H9 (cell line): ENCODE measurements around the gene CORT. TPM values are rescaled to one million over a fixed set of nuclear protein-coding genes. Genes with fewer than 3 reads are reported as not detected.
"Not testable (repeated sequence)": the region's sequence is repeated elsewhere in the genome, so short reads cannot be mapped to it uniquely, and the experiment has no call there.

Experiments
- DNase-seq: peaks from one replicate; pipeline ENCODE4 v3.0.0-alpha.2; 2017
- H2AFZ ChIP-seq: one replicate; pipeline ENCODE4 v1.6.1; 2013; ENCODE audit warnings: mild to moderate bottlenecking, low read length, control low read depth, moderate library complexity
- H2AK5ac ChIP-seq: 2 replicates; pipeline ENCODE4 v1.6.1; 2013; ENCODE audit warnings: low read length, control low read depth, mixed read lengths; ENCODE audit not compliant: insufficient read length
- H2BK120ac ChIP-seq: one replicate; pipeline ENCODE4 v1.6.1; 2013; ENCODE audit warnings: low read depth, mild to moderate bottlenecking, low read length, control low read depth, inconsistent platforms; ENCODE audit not compliant: poor library complexity, severe bottlenecking
- H2BK12ac ChIP-seq: 2 replicates; pipeline ENCODE4 v1.6.1; 2013; ENCODE audit warnings: low read length, control low read depth, mixed read lengths, low read depth; ENCODE audit not compliant: insufficient read length
- H2BK15ac ChIP-seq: 2 replicates; pipeline ENCODE4 v1.6.1; 2013; ENCODE audit warnings: low read depth, low read length, control low read depth
- H2BK20ac ChIP-seq: one replicate; pipeline ENCODE4 v1.6.1; 2013; ENCODE audit warnings: low read depth, mild to moderate bottlenecking, low read length, control low read depth, inconsistent platforms; ENCODE audit not compliant: poor library complexity, severe bottlenecking
- H2BK5ac ChIP-seq: 2 replicates; pipeline ENCODE4 v1.6.1; 2013; ENCODE audit warnings: low read length, control low read depth, mixed read lengths; ENCODE audit not compliant: insufficient read length
- H3K14ac ChIP-seq: 2 replicates; pipeline ENCODE4 v1.6.1; 2013; ENCODE audit warnings: low read length, control low read depth; ENCODE audit not compliant: insufficient read depth
- H3K18ac ChIP-seq: 2 replicates; pipeline ENCODE4 v1.6.1; 2013; ENCODE audit warnings: low read depth, mild to moderate bottlenecking, mixed read lengths, low read length, control low read depth; ENCODE audit not compliant: insufficient read length
- H3K23ac ChIP-seq: 2 replicates; pipeline ENCODE4 v1.6.1; 2013; ENCODE audit warnings: low read length, control low read depth, mixed read lengths, low read depth; ENCODE audit not compliant: insufficient read length
- H3K23me2 ChIP-seq: 2 replicates; pipeline ENCODE4 v1.6.1; 2013; ENCODE audit warnings: low read depth, mild to moderate bottlenecking, mixed read lengths, low read length, control low read depth; ENCODE audit not compliant: insufficient read length, poor library complexity, severe bottlenecking
- H3K27ac ChIP-seq: 2 replicates; pipeline ENCODE4 v1.5.1; 2013; ENCODE audit warnings: low read length, control low read depth, mixed read lengths, low read depth; ENCODE audit not compliant: insufficient read length
- H3K27me3 ChIP-seq: 2 replicates; pipeline ENCODE4 v1.6.1; 2013; ENCODE audit warnings: low read length, control low read depth, inconsistent platforms; ENCODE audit not compliant: insufficient read depth
- H3K4ac ChIP-seq: 2 replicates; pipeline ENCODE4 v1.6.1; 2013; ENCODE audit warnings: low read depth, mild to moderate bottlenecking, control low read depth, inconsistent platforms, low read length, moderate library complexity
- H3K4me1 ChIP-seq: 2 replicates; pipeline ENCODE4 v1.6.1; 2013; ENCODE audit warnings: low read length, control low read depth, inconsistent platforms; ENCODE audit not compliant: insufficient read depth
- H3K4me2 ChIP-seq: 2 replicates; pipeline ENCODE4 v1.6.1; 2013; ENCODE audit warnings: low read length, control low read depth, mixed read lengths; ENCODE audit not compliant: insufficient read length, insufficient read depth
- H3K56ac ChIP-seq: 2 replicates; pipeline ENCODE4 v1.6.1; 2013; ENCODE audit warnings: low read depth, mild to moderate bottlenecking, mixed read lengths, low read length, control low read depth; ENCODE audit not compliant: insufficient read length
- H3K79me1 ChIP-seq: 2 replicates; pipeline ENCODE4 v1.6.1; 2013; ENCODE audit warnings: low read depth, mild to moderate bottlenecking, moderate library complexity, low read length, control low read depth, inconsistent platforms; ENCODE audit not compliant: insufficient read depth, poor library complexity, severe bottlenecking
- H3K79me2 ChIP-seq: 2 replicates; pipeline ENCODE4 v1.6.1; 2013; ENCODE audit warnings: low read length, control low read depth, inconsistent platforms; ENCODE audit not compliant: insufficient read depth
- H3K9ac ChIP-seq: 2 replicates; pipeline ENCODE4 v1.6.1; 2013; ENCODE audit warnings: low read length, control low read depth, mixed read lengths; ENCODE audit not compliant: insufficient read length; ENCODE audit errors: extremely low read depth
- H3K9me3 ChIP-seq: one replicate; pipeline ENCODE4 v1.6.1; 2013; ENCODE audit warnings: low read depth, low read length, inconsistent platforms; ENCODE audit not compliant: control insufficient read depth
- H3T11ph ChIP-seq: one replicate; pipeline ENCODE4 v1.6.1; 2013; ENCODE audit warnings: mild to moderate bottlenecking, low read length, control low read depth, inconsistent platforms
- H4K20me1 ChIP-seq: one replicate; pipeline ENCODE4 v1.6.1; 2013; ENCODE audit not compliant: control insufficient read depth, insufficient read length, insufficient read depth
- H4K5ac ChIP-seq: 2 replicates; pipeline ENCODE4 v1.6.1; 2013; ENCODE audit warnings: low read depth, mild to moderate bottlenecking, mixed read lengths, low read length, control low read depth; ENCODE audit not compliant: insufficient read length
- H4K8ac ChIP-seq: replicated peaks from 2 replicates; pipeline ENCODE4 v1.6.1; 2013; ENCODE audit warnings: low read length, control low read depth, mixed read lengths, low read depth; ENCODE audit not compliant: insufficient read length
- H4K91ac ChIP-seq: 2 replicates; pipeline ENCODE4 v1.6.1; 2013; ENCODE audit warnings: low read depth, mild to moderate bottlenecking, moderate library complexity, mixed read lengths, low read length, control low read depth; ENCODE audit not compliant: insufficient read length
- H3K27ac Mint-ChIP-seq, 3 experiments: 2 replicates in 2 of 3; 3 replicates in 1 of 3; pipeline ENCODE4 v1.8.0; 2020 to 2021; ENCODE audit warnings: mixed read lengths in 3 of 3, mild to moderate bottlenecking in 1 of 3, moderate library complexity in 1 of 3
- H3K27me3 Mint-ChIP-seq: 2 replicates; pipeline ENCODE4 v1.8.0; 2021; ENCODE audit warnings: low read depth, mild to moderate bottlenecking, moderate library complexity, mixed read lengths
- H3K36me3 Mint-ChIP-seq, 3 experiments: 2 replicates in 2 of 3; 3 replicates in 1 of 3; pipeline ENCODE4 v1.8.0; 2020 to 2021; ENCODE audit warnings: low read depth in 3 of 3, mixed read lengths in 3 of 3; ENCODE audit not compliant: insufficient read depth in 1 of 3
- H3K4me1 Mint-ChIP-seq, 2 experiments: 2 replicates each; pipeline ENCODE4 v1.8.0; 2020; ENCODE audit warnings: mixed read lengths in 2 of 2
- H3K4me3 Mint-ChIP-seq, 2 experiments: 2 replicates in 1 of 2; 3 replicates in 1 of 2; pipeline ENCODE4 v1.8.0; 2020 to 2021; ENCODE audit warnings: mild to moderate bottlenecking in 2 of 2, mixed read lengths in 2 of 2, moderate library complexity in 1 of 2
- H3K9me3 Mint-ChIP-seq, 2 experiments: 2 replicates in 1 of 2; 3 replicates in 1 of 2; pipeline ENCODE4 v1.8.0; 2020; ENCODE audit warnings: mild to moderate bottlenecking in 2 of 2, mixed read lengths in 2 of 2, moderate library complexity in 1 of 2
- WGBS: extraction: QIAGEN DNeasy Blood & Tissue Kit; methylation state at CpG from one replicate; pipeline ENCODE4 v1.1.7; 2013; ENCODE audit warnings: missing lambda C conversion rate, low lambda C conversion rate, mixed read lengths; ENCODE audit not compliant: insufficient read length; ENCODE audit errors: extremely low coverage; 5-methylcytosine and 5-hydroxymethylcytosine counted together
- total RNA-seq: library from RNA; stranded (reverse); gene quantifications from 2 replicates; pipeline ENCODE4 v1.2.1, GENCODE V29; 2021

CORT gene
- total RNA-seq, 1 experiment from 2014 or later = not detected

- H2BK12ac ChIP-seq, H3K23ac ChIP-seq, DNase-seq, H3K27me3 Mint-ChIP-seq, H3K9me3 ChIP-seq, H3K9ac ChIP-seq, H3K9me3 Mint-ChIP-seq, H2BK15ac ChIP-seq, H3K4me1 ChIP-seq, H2BK20ac ChIP-seq, H4K8ac ChIP-seq, H3K56ac ChIP-seq, H2AFZ ChIP-seq, H3K4ac ChIP-seq, H4K20me1 ChIP-seq, H3K79me2 ChIP-seq, H3T11ph ChIP-seq, H3K27ac Mint-ChIP-seq, H3K18ac ChIP-seq, H3K4me3 Mint-ChIP-seq, H2BK120ac ChIP-seq, H3K4me2 ChIP-seq, H2BK5ac ChIP-seq, H2AK5ac ChIP-seq, H4K5ac ChIP-seq, H4K91ac ChIP-seq, H3K23me2 ChIP-seq, H3K79me1 ChIP-seq, H3K14ac ChIP-seq, H3K27ac ChIP-seq, H3K27me3 ChIP-seq: not testable (repeated sequence)
- Mint-ChIP-seq H3K36me3 (peaks cover under 1 to 18% (median 1%) of the 10 kb centered on the region in 3 experiments; a peak in 4 of 7 replicates), H3K4me1 (peaks cover 16 to 20% of the 10 kb centered on the region in 2 experiments)
- WGBS = no CpG with 5 or more reads among the region's 21 CpGs
Observed at GRCh38 chr1:10426535-10426848, 23.3 kb upstream of the CORT start.
